DOHH2 (cell line): ENCODE measurements around the gene RNF175.

Source experiments
- H3F3A ChIP-seq: fragments of 200-600 bp; sonication (generic), shearing (Covaris generic); 2 replicates; pipeline ENCODE4 v1.6.0; 2016; ENCODE audit warnings: antibody characterized with exemption, mild to moderate bottlenecking; ENCODE audit not compliant: control insufficient read depth, insufficient read depth
- H3K27ac ChIP-seq: fragments of 200-600 bp; sonication (generic); 2 replicates; pipeline ENCODE4 v1.5.1; 2014; ENCODE audit warnings: low read depth, mild to moderate bottlenecking, low read length, moderate library complexity
- H3K27me3 ChIP-seq: fragments of 200-600 bp; sonication (generic); 2 replicates; pipeline ENCODE4 v1.6.1; 2014; ENCODE audit warnings: mild to moderate bottlenecking, low read length, mixed read lengths; ENCODE audit not compliant: control insufficient read depth
- H3K36me3 ChIP-seq: fragments of 200-600 bp; sonication (generic); 2 replicates; pipeline ENCODE4 v1.6.1; 2014; ENCODE audit warnings: mild to moderate bottlenecking, low read length, moderate library complexity, mixed read lengths; ENCODE audit not compliant: control insufficient read depth
- H3K4me1 ChIP-seq: fragments of 200-600 bp; sonication (generic); 2 replicates; pipeline ENCODE4 v1.6.1; 2014; ENCODE audit warnings: mild to moderate bottlenecking, low read length, mixed read lengths; ENCODE audit not compliant: control insufficient read depth
- H3K4me2 ChIP-seq: fragments of 200-600 bp; sonication (generic); 2 replicates; pipeline ENCODE4 v1.6.0; 2014; ENCODE audit warnings: mild to moderate bottlenecking, low read length, moderate library complexity
- H3K4me3 ChIP-seq: fragments of 200-600 bp; sonication (generic); 2 replicates; pipeline ENCODE4 v1.5.1; 2014; ENCODE audit warnings: mild to moderate bottlenecking, low read length, mixed read lengths
- H3K79me2 ChIP-seq: fragments of 200-600 bp; sonication (generic); 2 replicates; pipeline ENCODE4 v1.6.1; 2014; ENCODE audit warnings: mild to moderate bottlenecking, low read length, mixed read lengths; ENCODE audit not compliant: control insufficient read depth
- H3K9me2 ChIP-seq: fragments of 200-600 bp; sonication (generic); replicated peaks from 2 replicates; pipeline ENCODE4 v1.6.1; 2014; ENCODE audit warnings: mild to moderate bottlenecking, low read length, mixed read lengths; ENCODE audit not compliant: control insufficient read depth
- H3K9me3 ChIP-seq: fragments of 200-600 bp; sonication (generic); 2 replicates; pipeline ENCODE4 v1.6.1; 2014; ENCODE audit warnings: antibody characterized with exemption, low read length, mixed read lengths; ENCODE audit not compliant: control insufficient read depth, insufficient read depth
- H4K20me1 ChIP-seq: fragments of 200-600 bp; sonication (generic); 2 replicates; pipeline ENCODE4 v1.6.0; 2014; ENCODE audit warnings: low read depth, mild to moderate bottlenecking, antibody characterized with exemption, low read length, moderate library complexity; ENCODE audit not compliant: control insufficient read depth, insufficient read depth
- EZH2phosphoT487 ChIP-seq: fragments of 200-600 bp; sonication (generic); IDR thresholded peaks from 2 replicates; pipeline ENCODE4 v1.6.1; 2017; ENCODE audit warnings: borderline replicate concordance, mild to moderate bottlenecking, antibody characterized with exemption, low read length, moderate library complexity, mixed read lengths
- TF ChIP-seq, protein P1 (sequence below): fragments of 200-600 bp; sonication (generic); IDR thresholded peaks from one replicate; pipeline ENCODE4 v1.5.1; 2014; ENCODE audit warnings: antibody characterized with exemption, mild to moderate bottlenecking, low read depth, low read length; ENCODE audit not compliant: poor library complexity, severe bottlenecking

RNF175 gene

GRCh38 chr4:153806073-153806472, 46.2 kb upstream of the RNF175 start:
- Histone ChIP-seq H3K4me2 (no peak overlapping the region), H3K4me1 (no peaks in the 10 kb centered on the region), H3K36me3 (no peaks in the 10 kb centered on the region), H3K27me3 (no peaks in the 10 kb centered on the region; the same call in 1 of the 2 replicates), H4K20me1 (no peaks in the 10 kb centered on the region), H3K27ac (no peak overlapping the region), H3K79me2 (no peaks in the 10 kb centered on the region), H3K9me3 (no peaks in the 10 kb centered on the region; the same call in 1 of the 2 replicates), H3K9me2 (no peaks in the 10 kb centered on the region), H3F3A (no peaks in the 10 kb centered on the region), H3K4me3 (no peak overlapping the region)
- TF ChIP-seq EZH2phosphoT487: no peak
- TF ChIP-seq, protein P1, sequence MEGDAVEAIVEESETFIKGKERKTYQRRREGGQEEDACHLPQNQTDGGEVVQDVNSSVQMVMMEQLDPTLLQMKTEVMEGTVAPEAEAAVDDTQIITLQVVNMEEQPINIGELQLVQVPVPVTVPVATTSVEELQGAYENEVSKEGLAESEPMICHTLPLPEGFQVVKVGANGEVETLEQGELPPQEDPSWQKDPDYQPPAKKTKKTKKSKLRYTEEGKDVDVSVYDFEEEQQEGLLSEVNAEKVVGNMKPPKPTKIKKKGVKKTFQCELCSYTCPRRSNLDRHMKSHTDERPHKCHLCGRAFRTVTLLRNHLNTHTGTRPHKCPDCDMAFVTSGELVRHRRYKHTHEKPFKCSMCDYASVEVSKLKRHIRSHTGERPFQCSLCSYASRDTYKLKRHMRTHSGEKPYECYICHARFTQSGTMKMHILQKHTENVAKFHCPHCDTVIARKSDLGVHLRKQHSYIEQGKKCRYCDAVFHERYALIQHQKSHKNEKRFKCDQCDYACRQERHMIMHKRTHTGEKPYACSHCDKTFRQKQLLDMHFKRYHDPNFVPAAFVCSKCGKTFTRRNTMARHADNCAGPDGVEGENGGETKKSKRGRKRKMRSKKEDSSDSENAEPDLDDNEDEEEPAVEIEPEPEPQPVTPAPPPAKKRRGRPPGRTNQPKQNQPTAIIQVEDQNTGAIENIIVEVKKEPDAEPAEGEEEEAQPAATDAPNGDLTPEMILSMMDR: no peak

GRCh38 chr4:153804722-153805121, 44.9 kb upstream of the RNF175 start:
- Histone ChIP-seq H3K4me2 (no peak overlapping the region), H4K20me1 (no peaks in the 10 kb centered on the region), H3K9me2 (no peaks in the 10 kb centered on the region), H3K4me1 (no peaks in the 10 kb centered on the region), H3K9me3 (no peaks in the 10 kb centered on the region; the same call in 1 of the 2 replicates), H3F3A (no peaks in the 10 kb centered on the region), H3K79me2 (no peaks in the 10 kb centered on the region), H3K27me3 (no peaks in the 10 kb centered on the region; the same call in 1 of the 2 replicates), H3K27ac (no peak overlapping the region), H3K36me3 (no peaks in the 10 kb centered on the region), H3K4me3 (no peak overlapping the region)
- no peak for TF ChIP-seq EZH2phosphoT487
- TF ChIP-seq, protein P1: no peak

- Histone ChIP-seq H3K27ac (no peak overlapping the region), H3K4me2 (no peak overlapping the region), H3K9me3 (no peaks in the 10 kb centered on the region), H3K36me3 (no peaks in the 10 kb centered on the region), H4K20me1 (no peaks in the 10 kb centered on the region), H3K27me3 (peaks cover 20% of the 10 kb centered on the region), H3K4me1 (no peaks in the 10 kb centered on the region), H3F3A (no peaks in the 10 kb centered on the region), H3K79me2 (no peaks in the 10 kb centered on the region), H3K9me2 (no peaks in the 10 kb centered on the region), H3K4me3 (no peak overlapping the region)
- TF ChIP-seq, protein P1: no peak
- no peak for TF ChIP-seq EZH2phosphoT487
Observed at GRCh38 chr4:153799694-153800074, 39.9 kb upstream of the RNF175 start.
